Esophagus muscularis mucosa (tissue), 4 donors: ENCODE data around the gene F7.

Experiments
- CTCF ChIP-seq, 3 experiments: fragments of 200-600 bp in 2 of 3; fragments of 450-650 bp in 1 of 3; sonication (generic) in 2 of 3; IDR thresholded peaks; one replicate each; pipeline ENCODE4 v1.5.1; 2017 to 2019; ENCODE audit warnings: antibody characterized with exemption in 3 of 3, mild to moderate bottlenecking in 2 of 3, moderate library complexity in 1 of 3
- EP300 ChIP-seq: sonication (generic); formaldehyde crosslinking; IDR thresholded peaks from one replicate; pipeline ENCODE4 v1.6.1; 2017; ENCODE audit warnings: antibody characterized with exemption
- POLR2A ChIP-seq: fragments of 450-650 bp; IDR thresholded peaks from one replicate; pipeline ENCODE4 v1.6.1; 2017; ENCODE audit warnings: antibody characterized with exemption, moderate library complexity, mild to moderate bottlenecking, low read depth

- no peak for TF ChIP-seq CTCF (IDR thresholded peaks at IDR 0.05)
- TF ChIP-seq POLR2A = no peak
- TF ChIP-seq EP300 = no peak
Observed at GRCh38 chr13:113152691-113152983, 47.0 kb downstream of the F7 start.
